Left hindlimb (tissue), 1 donor: ENCODE measurements around the gene CPTP.

ENCODE experiments used
- DNase-seq: peaks from one replicate; pipeline ENCODE4 v3.0.0-alpha.2; 2018

The CPTP gene

DNA sequence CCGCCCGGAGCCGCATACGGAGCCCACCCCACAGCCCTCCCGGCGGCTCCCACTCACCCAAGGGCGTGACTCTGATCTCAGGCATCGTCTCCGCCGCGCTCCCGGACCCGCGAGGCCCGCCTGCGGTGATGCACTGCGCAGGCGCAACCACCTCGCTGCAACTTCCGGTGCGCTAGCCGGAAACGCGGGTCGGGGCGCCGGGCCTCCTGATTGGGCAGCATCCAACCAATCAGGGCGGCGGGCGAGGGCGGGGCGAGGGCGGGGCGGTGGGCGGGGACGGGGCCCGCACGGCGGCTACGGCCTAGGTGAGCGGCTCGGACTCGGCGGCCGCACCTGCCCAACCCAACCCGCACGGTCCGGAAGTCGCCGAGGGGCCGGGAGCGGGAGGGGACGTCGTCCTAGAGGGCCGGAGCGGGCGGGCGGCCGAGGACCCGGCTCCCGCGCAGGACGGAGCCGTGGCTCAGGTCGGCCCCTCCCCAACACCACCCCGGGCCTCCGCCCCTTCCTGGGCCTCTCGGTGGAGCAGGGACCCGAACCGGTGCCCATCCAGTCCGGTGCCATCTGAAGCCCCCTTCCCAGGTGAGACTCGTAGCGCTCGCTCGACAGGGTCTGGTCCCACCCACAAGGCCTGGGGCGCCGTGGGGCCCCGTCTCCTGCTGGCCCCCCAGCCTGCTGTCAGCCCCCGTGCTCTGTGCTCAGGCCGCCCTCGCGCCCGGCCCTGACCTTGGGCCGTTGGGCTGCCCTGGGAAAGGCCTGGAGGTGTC lies at the start of gene CPTP, which contains the start of gene INTS11:
Gene CPTP (plus strand): TSS at position 279 of the 764 bp plus-strand sequence. CDS start 2,109 bp downstream, outside the sequence.
Gene INTS11 (minus strand): TSS at position 137 of the 764 bp plus-strand sequence. CDS start 52 bp downstream, at position 85.
- peak; percentile 95 for DNase-seq

DNA sequence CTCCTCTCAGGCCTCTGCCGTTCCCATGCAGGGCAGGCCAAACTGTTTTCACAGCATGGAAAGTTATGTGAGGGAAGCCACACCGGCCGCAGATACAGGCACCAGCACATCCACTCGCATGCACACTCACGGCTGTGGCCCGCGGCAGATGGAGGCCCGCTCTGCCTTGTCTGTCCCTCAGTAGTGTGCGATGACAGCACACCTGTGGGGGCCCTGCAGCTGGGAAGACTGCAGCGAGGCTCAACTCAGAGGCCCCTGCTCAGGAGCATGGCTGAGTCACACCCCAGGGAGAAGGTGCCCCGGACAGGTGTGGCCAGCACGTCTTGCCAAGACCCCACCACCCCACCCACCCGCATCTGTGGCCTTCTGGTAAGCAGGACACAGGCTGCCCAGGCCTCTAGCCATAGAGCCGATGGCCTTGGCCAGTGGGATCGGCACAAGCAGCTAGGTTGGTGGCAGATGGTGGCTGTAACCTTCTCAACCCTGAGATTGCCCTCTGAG lies 49.6 kb upstream of the CPTP start:
- DNase-seq = no peak

GRCh38 chr1:1275836-1276235 lies 48.8 kb upstream of the CPTP start:
- DNase-seq = no peak

- no peak for DNase-seq
Measured at GRCh38 chr1:1278620-1279019, 46.0 kb upstream of the CPTP start.

DNA sequence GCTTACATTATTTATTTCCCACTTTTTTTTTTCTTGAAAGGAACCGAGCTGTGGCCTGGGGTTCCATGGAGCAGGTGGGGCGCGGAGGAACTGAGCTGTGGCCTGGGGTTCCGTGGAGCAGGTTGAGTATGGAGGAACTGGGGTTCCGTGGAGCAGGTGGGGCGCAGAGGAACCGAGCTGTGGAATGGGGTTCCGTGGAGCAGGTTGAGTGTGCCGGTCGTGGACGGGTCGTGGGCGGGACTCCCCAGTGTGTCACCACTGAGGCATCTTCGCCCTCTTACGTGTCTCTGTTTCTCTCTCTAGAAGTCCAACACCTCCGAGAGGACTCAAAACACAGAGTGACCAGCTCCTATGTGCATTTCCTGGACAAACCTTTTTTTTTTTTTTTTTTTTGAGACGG lies 45.6 kb upstream of the CPTP start:
- no peak for DNase-seq

GRCh38 chr1:1280782-1281481 lies 43.7 kb upstream of the CPTP start:
- no peak for DNase-seq

- no peak for DNase-seq
Measured at GRCh38 chr1:1281533-1282321, 42.9 kb upstream of the CPTP start.

GRCh38 chr1:1282998-1283397 lies 41.6 kb upstream of the CPTP start:
- no peak for DNase-seq

GRCh38 chr1:1283821-1284220 lies 40.8 kb upstream of the CPTP start:
- no peak for DNase-seq

- no peak for DNase-seq
Measured at GRCh38 chr1:1284221-1285101, 40.1 kb upstream of the CPTP start.

- no peak for DNase-seq
Measured at GRCh38 chr1:1285102-1285571, 39.5 kb upstream of the CPTP start.

DNA sequence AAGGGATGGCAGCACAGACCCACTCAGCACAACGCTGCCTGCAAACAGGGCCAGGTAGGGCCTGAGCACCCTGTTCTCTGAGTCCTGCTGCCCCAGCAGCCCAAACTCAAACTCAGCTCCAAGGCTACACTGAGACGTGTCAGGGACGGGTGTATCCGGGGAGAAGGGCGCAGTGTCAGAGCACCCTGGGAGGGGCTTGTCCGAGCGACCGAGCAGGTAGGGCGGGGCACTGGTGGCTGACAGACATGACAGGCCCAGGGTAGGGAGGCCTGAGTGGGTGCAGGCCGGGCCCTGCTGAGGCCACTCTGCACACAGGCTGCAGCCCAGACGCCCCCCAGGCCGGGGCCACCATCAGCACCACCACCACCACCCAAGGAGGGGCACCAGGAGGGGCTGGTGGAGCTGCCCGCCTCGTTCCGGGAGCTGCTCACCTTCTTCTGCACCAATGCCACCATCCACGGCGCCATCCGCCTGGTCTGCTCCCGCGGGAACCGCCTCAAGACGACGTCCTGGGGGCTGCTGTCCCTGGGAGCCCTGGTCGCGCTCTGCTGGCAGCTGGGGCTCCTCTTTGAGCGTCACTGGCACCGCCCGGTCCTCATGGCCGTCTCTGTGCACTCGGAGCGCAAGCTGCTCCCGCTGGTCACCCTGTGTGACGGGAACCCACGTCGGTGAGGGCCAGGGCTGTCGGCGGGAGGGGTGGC lies 38.8 kb upstream of the CPTP start:
- DNase-seq = no peak

DNA sequence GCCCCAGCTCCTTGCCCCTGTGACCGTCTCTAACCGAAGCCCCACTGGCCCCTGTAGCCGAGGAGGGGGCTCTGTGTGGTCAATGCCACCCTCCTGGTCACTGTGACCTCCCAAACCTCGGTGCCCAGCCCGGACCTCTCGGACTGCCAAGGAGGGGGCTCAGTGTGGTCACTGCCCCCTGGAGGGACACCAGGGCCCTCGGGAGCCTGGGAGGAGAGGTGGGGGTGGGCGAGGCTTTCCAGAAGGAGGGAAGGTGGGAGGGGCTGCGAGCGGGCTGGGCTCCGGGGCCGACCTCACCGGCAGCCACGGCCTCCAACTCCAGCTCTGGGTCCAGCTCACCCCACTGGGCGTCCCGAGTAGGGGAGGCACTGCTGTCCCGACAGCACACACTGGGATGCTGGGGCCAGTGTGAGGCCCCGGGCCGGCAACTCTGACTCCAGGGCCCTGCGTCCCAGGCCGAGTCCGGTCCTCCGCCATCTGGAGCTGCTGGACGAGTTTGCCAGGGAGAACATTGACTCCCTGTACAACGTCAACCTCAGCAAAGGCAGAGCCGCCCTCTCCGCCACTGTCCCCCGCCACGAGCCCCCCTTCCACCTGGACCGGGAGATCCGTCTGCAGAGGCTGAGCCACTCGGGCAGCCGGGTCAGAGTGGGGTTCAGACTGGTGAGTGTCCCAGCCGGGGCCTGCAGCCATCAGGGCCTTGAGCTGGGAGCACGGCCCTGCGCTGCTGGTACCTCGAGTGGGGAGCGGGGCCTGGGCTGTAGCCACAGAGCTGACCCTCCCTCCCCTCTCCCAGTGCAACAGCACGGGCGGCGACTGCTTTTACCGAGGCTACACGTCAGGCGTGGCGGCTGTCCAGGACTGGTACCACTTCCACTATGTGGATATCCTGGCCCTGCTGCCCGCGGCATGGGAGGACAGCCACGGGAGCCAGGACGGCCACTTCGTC lies 38.0 kb upstream of the CPTP start:
- DNase-seq = no peak

DNA sequence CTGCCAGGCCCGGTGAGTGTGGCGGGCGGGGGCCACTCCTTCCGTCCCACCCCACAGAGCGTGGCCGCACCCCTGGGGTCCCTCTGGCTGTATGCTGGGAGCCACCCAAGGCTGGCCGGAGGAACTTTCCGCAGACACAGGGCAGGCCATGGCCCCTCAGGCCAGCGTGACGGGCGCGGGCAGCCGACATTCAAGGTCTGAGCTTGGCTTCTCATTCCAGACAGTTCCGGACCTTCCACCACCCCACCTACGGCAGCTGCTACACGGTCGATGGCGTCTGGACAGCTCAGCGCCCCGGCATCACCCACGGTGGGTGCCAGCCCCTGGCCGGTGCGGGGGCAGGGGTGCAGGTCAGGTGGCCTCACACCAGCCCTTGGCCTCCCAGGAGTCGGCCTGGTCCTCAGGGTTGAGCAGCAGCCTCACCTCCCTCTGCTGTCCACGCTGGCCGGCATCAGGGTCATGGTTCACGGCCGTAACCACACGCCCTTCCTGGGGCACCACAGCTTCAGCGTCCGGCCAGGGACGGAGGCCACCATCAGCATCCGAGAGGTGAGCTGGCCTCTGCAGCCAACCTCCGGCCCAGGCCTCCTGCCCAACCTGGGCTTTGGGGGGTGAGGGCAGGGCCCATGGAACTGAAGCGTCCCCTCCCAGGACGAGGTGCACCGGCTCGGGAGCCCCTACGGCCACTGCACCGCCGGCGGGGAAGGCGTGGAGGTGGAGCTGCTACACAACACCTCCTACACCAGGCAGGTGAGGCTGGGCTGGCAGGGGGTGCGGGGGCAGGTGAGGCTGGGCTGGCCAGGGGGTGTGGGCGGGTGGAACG lies 37.1 kb upstream of the CPTP start:
- DNase-seq = peak; percentile 39

DNA sequence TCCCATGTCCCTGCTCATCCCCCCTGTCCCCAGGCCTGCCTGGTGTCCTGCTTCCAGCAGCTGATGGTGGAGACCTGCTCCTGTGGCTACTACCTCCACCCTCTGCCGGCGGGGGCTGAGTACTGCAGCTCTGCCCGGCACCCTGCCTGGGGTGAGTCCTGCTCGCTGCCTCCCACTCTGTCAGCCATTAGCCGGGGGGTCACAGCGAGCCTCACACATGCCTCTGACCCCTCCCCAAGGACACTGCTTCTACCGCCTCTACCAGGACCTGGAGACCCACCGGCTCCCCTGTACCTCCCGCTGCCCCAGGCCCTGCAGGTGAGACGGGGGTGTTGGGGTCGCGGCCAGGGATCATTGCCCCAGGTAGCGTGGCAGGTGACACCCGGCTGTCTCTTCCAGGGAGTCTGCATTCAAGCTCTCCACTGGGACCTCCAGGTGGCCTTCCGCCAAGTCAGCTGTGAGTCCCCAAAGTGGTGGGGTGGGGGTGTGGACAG lies 34.3 kb upstream of the CPTP start:
- DNase-seq = no peak

DNA sequence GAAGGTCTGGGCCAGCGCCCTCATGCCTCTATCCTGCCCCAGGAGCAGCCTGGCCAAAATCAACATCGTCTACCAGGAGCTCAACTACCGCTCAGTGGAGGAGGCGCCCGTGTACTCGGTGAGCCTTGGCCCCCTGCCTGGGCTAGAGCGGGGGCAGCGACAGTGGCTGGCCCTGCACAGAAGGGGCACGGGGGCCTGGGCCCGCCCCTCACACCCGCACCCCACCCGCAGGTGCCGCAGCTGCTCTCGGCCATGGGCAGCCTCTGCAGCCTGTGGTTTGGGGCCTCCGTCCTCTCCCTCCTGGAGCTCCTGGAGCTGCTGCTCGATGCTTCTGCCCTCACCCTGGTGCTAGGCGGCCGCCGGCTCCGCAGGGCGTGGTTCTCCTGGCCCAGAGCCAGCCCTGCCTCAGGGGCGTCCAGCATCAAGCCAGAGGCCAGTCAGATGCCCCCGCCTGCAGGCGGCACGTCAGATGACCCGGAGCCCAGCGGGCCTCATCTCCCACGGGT lies 33.5 kb upstream of the CPTP start:
- DNase-seq = no peak

DNA sequence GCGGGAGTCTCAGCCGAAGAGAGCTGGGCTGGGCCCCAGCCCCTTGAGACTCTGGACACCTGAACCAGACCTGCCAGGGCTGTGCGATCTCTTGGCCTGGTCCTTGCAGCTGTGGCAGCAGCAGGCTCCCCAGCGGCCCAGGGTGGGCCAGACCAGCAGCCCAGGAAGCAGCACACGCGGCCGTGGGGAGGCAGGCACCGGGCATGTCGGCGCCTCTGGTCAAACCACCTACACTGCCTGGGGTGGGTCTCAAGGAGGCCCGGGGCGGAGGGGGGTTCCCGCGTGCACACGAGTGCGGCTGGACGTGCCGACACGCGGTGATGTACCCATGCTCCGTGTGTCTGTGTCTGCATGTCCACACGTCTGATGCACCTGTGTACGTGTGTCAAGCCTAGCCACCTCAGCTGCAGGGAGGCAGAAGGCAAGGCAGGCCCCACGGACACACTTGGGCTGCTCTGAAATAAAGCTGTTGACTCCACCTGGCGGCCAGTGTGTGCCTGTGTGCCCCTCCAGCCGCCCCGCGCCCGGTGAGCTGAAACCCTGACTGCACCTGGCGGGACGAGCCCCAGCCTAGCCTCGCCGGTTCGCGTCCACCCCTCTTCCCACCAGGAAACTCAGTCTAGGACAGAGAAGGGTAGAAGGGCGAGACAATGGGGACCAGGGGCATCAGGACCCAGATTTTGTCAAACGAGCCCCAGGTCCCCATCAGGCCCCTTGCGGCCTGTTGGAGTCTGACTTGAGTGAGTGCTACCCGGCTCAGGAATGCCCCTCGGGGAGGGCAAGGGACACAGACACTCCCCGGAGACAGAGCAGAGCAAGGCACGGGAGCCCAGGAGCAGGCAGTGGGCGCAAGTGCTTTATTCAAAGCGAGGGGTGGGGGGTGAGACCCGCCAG lies 32.8 kb upstream of the CPTP start:
- DNase-seq = peak; percentile 71

DNA sequence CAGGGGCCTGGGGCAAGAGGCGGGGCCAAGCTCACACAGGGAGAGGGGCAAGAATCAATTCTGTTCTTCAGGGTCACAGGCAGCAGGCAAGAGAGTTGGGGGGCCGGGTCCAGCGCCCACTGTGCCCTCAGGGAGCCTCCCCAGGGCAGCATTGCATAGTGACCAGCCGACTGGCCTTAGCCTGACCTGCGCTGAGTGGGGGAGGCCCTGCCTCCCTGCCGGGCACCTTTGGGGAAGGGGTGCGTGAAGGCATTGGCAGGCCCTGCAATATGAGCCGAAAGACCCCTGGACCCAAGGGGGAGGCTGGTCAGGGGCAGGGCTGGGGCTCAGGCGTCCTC lies 32.2 kb upstream of the CPTP start:
- DNase-seq = peak; percentile 31
